Nephron (organoid): ENCODE results near the gene U2AF2.

Experiments
- H3K27ac Mint-ChIP-seq, 3 experiments: 2 replicates each; pipeline ENCODE4 v1.8.0; 2020; ENCODE audit warnings: mixed read lengths in 3 of 3, mild to moderate bottlenecking in 2 of 3, moderate library complexity in 1 of 3
- H3K27me3 Mint-ChIP-seq: 2 replicates; pipeline ENCODE4 v1.8.0; 2021; ENCODE audit warnings: low read depth, mild to moderate bottlenecking, moderate library complexity, mixed read lengths
- H3K36me3 Mint-ChIP-seq: 2 replicates; pipeline ENCODE4 v1.8.0; 2020; ENCODE audit warnings: low read depth, mixed read lengths
- H3K4me1 Mint-ChIP-seq: 2 replicates; pipeline ENCODE4 v1.8.0; 2020; ENCODE audit warnings: mixed read lengths
- H3K4me3 Mint-ChIP-seq, 3 experiments: 2 replicates each; pipeline ENCODE4 v1.8.0; 2020; ENCODE audit warnings: mild to moderate bottlenecking in 3 of 3, mixed read lengths in 3 of 3, moderate library complexity in 2 of 3
- H3K9me3 Mint-ChIP-seq: 2 replicates; pipeline ENCODE4 v1.8.0; 2020; ENCODE audit warnings: mixed read lengths
- CTCF ChIP-seq, 3 experiments: fragments of 200-600 bp; sonication (generic); IDR thresholded peaks; one replicate each; pipeline ENCODE4 v1.5.0; 2021; ENCODE audit warnings: antibody characterized with exemption in 3 of 3; ENCODE audit not compliant: unreplicated experiment in 3 of 3

Gene U2AF2

GRCh38 chr19:55619286-55619685, 35.5 kb upstream of the U2AF2 start:
- no peaks in the 10 kb centered on the region for H3K9me3 Mint-ChIP-seq

GRCh38 chr19:55620410-55621204, 34.2 kb upstream of the U2AF2 start:
- Mint-ChIP-seq H3K9me3 (no peaks in the 10 kb centered on the region), H3K4me1 (peaks cover 18% of the 10 kb centered on the region), H3K4me3 (no peak overlapping the region), H3K27me3 (no peaks in the 10 kb centered on the region), H3K36me3 (peaks cover 29% of the 10 kb centered on the region), H3K27ac (no peak overlapping the region)
- no peak for TF ChIP-seq CTCF (IDR thresholded peaks at IDR 0.05; ENCODE audit: unreplicated experiment in 3 of 3)

More at GRCh38 chr19:55619286-55619685, 35.5 kb upstream of the U2AF2 start:
- Mint-ChIP-seq H3K27ac (no peak overlapping the region), H3K36me3 (peaks cover 32% of the 10 kb centered on the region), H3K27me3 (no peaks in the 10 kb centered on the region), H3K4me1 (peaks cover 12% of the 10 kb centered on the region), H3K4me3 (no peak overlapping the region)
- TF ChIP-seq CTCF (IDR thresholded peaks at IDR 0.05; ENCODE audit: unreplicated experiment in 3 of 3) = no peak

GRCh38 chr19:55621205-55621672, 33.6 kb upstream of the U2AF2 start:
- Mint-ChIP-seq H3K27ac (no peak overlapping the region), H3K9me3 (no peaks in the 10 kb centered on the region), H3K36me3 (peaks cover 29% of the 10 kb centered on the region), H3K4me1 (peaks cover 18% of the 10 kb centered on the region), H3K4me3 (no peak overlapping the region), H3K27me3 (no peaks in the 10 kb centered on the region)
- no peak for TF ChIP-seq CTCF (IDR thresholded peaks at IDR 0.05; ENCODE audit: unreplicated experiment in 3 of 3)

- peaks cover 18% of the 10 kb centered on the region for H3K4me1 Mint-ChIP-seq
- H3K4me3 Mint-ChIP-seq = no peak overlapping the region
- H3K9me3 Mint-ChIP-seq = no peaks in the 10 kb centered on the region
Measured at GRCh38 chr19:55621673-55622231, 33.1 kb upstream of the U2AF2 start.

GRCh38 chr19:55622242-55622969, 32.4 kb upstream of the U2AF2 start:
- Mint-ChIP-seq H3K9me3 (no peaks in the 10 kb centered on the region), H3K4me1 (peaks cover 18% of the 10 kb centered on the region), H3K27ac (no peak overlapping the region), H3K27me3 (no peaks in the 10 kb centered on the region), H3K36me3 (peaks cover 20% of the 10 kb centered on the region), H3K4me3 (no peak overlapping the region)
- no peak for TF ChIP-seq CTCF (IDR thresholded peaks at IDR 0.05; ENCODE audit: unreplicated experiment in 3 of 3)

More at GRCh38 chr19:55621673-55622231, 33.1 kb upstream of the U2AF2 start:
- Mint-ChIP-seq H3K36me3 (peaks cover 27% of the 10 kb centered on the region), H3K27me3 (no peaks in the 10 kb centered on the region), H3K27ac (no peak overlapping the region)
- TF ChIP-seq CTCF (IDR thresholded peaks at IDR 0.05; ENCODE audit: unreplicated experiment in 3 of 3) = no peak
